GM23338 (cell line): ENCODE results near the gene PRPF6. TPM values are rescaled to one million over a fixed set of nuclear protein-coding genes. Genes with fewer than 3 reads are reported as not detected.

Source experiments
- ATAC-seq: fragments of 200-7000 bp; cut with Tn5 transposase; 3 replicates; pipeline ENCODE4 v1.9.1; 2020
- DNase-seq: peaks from one replicate; pipeline ENCODE4 v3.0.0-alpha.2; 2015; ENCODE audit warnings: low spot score
- H2AFZ ChIP-seq: fragments of 200-600 bp; sonication (generic); 2 replicates; pipeline ENCODE4 v1.8.0; 2016; ENCODE audit warnings: antibody characterized with exemption, mild to moderate bottlenecking, moderate library complexity
- H3F3A ChIP-seq: fragments of 200-600 bp; sonication (generic); replicated peaks from 2 replicates; pipeline ENCODE4 v1.8.0; 2017; ENCODE audit warnings: antibody characterized with exemption, mixed run types, low read depth
- H3K27ac ChIP-seq: fragments of 200-600 bp; sonication (generic); 2 replicates; pipeline ENCODE4 v1.6.1; 2016; ENCODE audit warnings: low read depth
- H3K27me3 ChIP-seq: fragments of 200-600 bp; sonication (generic); 2 replicates; pipeline ENCODE4 v1.8.0; 2016; ENCODE audit warnings: mild to moderate bottlenecking, mixed run types, moderate library complexity; ENCODE audit not compliant: insufficient read depth
- H3K36me3 ChIP-seq: fragments of 200-600 bp; sonication (generic); 2 replicates; pipeline ENCODE4 v1.8.0; 2016; ENCODE audit warnings: mild to moderate bottlenecking; ENCODE audit not compliant: insufficient read depth
- H3K4me1 ChIP-seq: fragments of 200-600 bp; sonication (generic); 2 replicates; pipeline ENCODE4 v1.8.0; 2016; ENCODE audit warnings: mild to moderate bottlenecking, moderate library complexity; ENCODE audit not compliant: insufficient read depth
- H3K4me2 ChIP-seq: fragments of 200-600 bp; sonication (generic); 2 replicates; pipeline ENCODE4 v1.7.1; 2017; ENCODE audit warnings: mixed run types
- H3K4me3 ChIP-seq: fragments of 200-600 bp; sonication (generic); 2 replicates; pipeline ENCODE4 v1.6.1; 2016; ENCODE audit warnings: mixed run types
- H3K79me2 ChIP-seq: fragments of 200-600 bp; sonication (generic); replicated peaks from 2 replicates; pipeline ENCODE4 v1.8.0; 2017; ENCODE audit warnings: mild to moderate bottlenecking; ENCODE audit not compliant: insufficient read depth
- H3K9me2 ChIP-seq: fragments of 200-600 bp; sonication (generic); 2 replicates; pipeline ENCODE4 v1.8.0; 2017; ENCODE audit not compliant: insufficient read depth
- H4K20me1 ChIP-seq: fragments of 200-600 bp; sonication (generic); replicated peaks from 2 replicates; pipeline ENCODE4 v1.8.0; 2017; ENCODE audit warnings: mild to moderate bottlenecking; ENCODE audit not compliant: insufficient read depth
- H3K27ac Mint-ChIP-seq: 2 replicates; pipeline ENCODE4 v1.8.0; 2020; ENCODE audit warnings: inconsistent platforms, mild to moderate bottlenecking, moderate library complexity, mixed read lengths
- H3K27me3 Mint-ChIP-seq: 3 replicates; pipeline ENCODE4 v1.8.0; 2022; ENCODE audit warnings: low read depth, mild to moderate bottlenecking, moderate library complexity, mixed read lengths, inconsistent platforms; ENCODE audit not compliant: insufficient read depth, poor library complexity
- H3K36me3 Mint-ChIP-seq: 3 replicates; pipeline ENCODE4 v1.8.0; 2021; ENCODE audit warnings: low read depth, mild to moderate bottlenecking, inconsistent platforms, moderate library complexity, mixed read lengths
- H3K4me1 Mint-ChIP-seq: 3 replicates; pipeline ENCODE4 v1.8.0; 2020; ENCODE audit warnings: mild to moderate bottlenecking, inconsistent platforms, mixed read lengths
- H3K4me3 Mint-ChIP-seq: 3 replicates; pipeline ENCODE4 v1.8.0; 2021; ENCODE audit warnings: moderate library complexity, mild to moderate bottlenecking, inconsistent platforms, mixed read lengths
- H3K9me3 Mint-ChIP-seq: 3 replicates; pipeline ENCODE4 v1.8.0; 2020; ENCODE audit warnings: moderate library complexity, mild to moderate bottlenecking, inconsistent platforms, mixed read lengths
- CREB1 ChIP-seq: fragments of 250-450 bp; sonication (Bioruptor Pico); IDR thresholded peaks from 2 replicates; pipeline ENCODE4 v1.5.0; 2020; ENCODE audit warnings: low read depth, mild to moderate bottlenecking, moderate library complexity
- CTCF ChIP-seq, 2 experiments: fragments of 200-600 bp in 1 of 2; sonication (generic) in 1 of 2; conservative IDR thresholded peaks; 2 replicates each; pipeline versions ENCODE4 v1.5.1 to v1.6.1; 2016 to 2017; ENCODE audit warnings: antibody characterized with exemption in 2 of 2, low read depth in 2 of 2, mild to moderate bottlenecking in 2 of 2, moderate library complexity in 1 of 2
- EZH2 ChIP-seq: fragments of 200-600 bp; sonication (generic); IDR thresholded peaks from one replicate; pipeline ENCODE4 v1.8.0; 2017; ENCODE audit warnings: antibody characterized with exemption, mild to moderate bottlenecking, low read depth; ENCODE audit not compliant: unreplicated experiment
- EZH2phosphoT487 ChIP-seq: fragments of 200-600 bp; sonication (generic); IDR thresholded peaks from one replicate; pipeline ENCODE4 v1.8.1; 2018; ENCODE audit warnings: antibody characterized with exemption; ENCODE audit not compliant: unreplicated experiment
- JUNB ChIP-seq: IDR thresholded peaks from one replicate; pipeline ENCODE4 v1.6.1; 2016; ENCODE audit warnings: antibody characterized with exemption; ENCODE audit not compliant: unreplicated experiment
- NANOG ChIP-seq: IDR thresholded peaks from 2 replicates; pipeline ENCODE4 v1.6.1; 2016; ENCODE audit warnings: antibody characterized with exemption, borderline replicate concordance
- POLR2AphosphoS5 ChIP-seq: IDR thresholded peaks from 2 replicates; pipeline ENCODE4 v1.6.1; 2016; ENCODE audit warnings: antibody characterized with exemption, low read depth
- REST ChIP-seq: IDR thresholded peaks from one replicate; pipeline ENCODE4 v1.6.1; 2018; ENCODE audit warnings: antibody characterized with exemption; ENCODE audit not compliant: unreplicated experiment
- STAT1 ChIP-seq: IDR thresholded peaks from one replicate; pipeline ENCODE4 v1.6.1; 2016; ENCODE audit warnings: antibody characterized with exemption; ENCODE audit not compliant: unreplicated experiment
- ZNF114 ChIP-seq: fragments of 250-450 bp; sonication (Bioruptor Pico); IDR thresholded peaks from 2 replicates; pipeline ENCODE4 v1.5.0; 2020; ENCODE audit warnings: mild to moderate bottlenecking, moderate library complexity
- ZNF331 ChIP-seq: fragments of 250-450 bp; sonication (Bioruptor Pico); IDR thresholded peaks from 2 replicates; pipeline ENCODE4 v1.5.0; 2020; ENCODE audit warnings: low read depth, mild to moderate bottlenecking, moderate library complexity
- ZNF462 ChIP-seq: fragments of 250-450 bp; sonication (Bioruptor Pico); IDR thresholded peaks from 2 replicates; pipeline ENCODE4 v1.5.0; 2020; ENCODE audit warnings: mild to moderate bottlenecking, moderate library complexity
- polyA plus RNA-seq: library from polyadenylated mRNA; unstranded; fragments of >200 nt; fragmentation: Nextera tagmentation; extraction: Ambion mirVana; gene quantifications from 2 replicates; pipeline ENCODE4 v1.2.1, GENCODE V29; 2016
- total RNA-seq: library from RNA; depleted of rRNA; stranded (reverse); fragments of >200 nt; shearing (Covaris generic); gene quantifications from 2 replicates; pipeline ENCODE4 v1.2.3, GENCODE V29; 2014
- TF ChIP-seq, protein P1 (sequence below): IDR thresholded peaks from 2 replicates; pipeline ENCODE4 v1.6.1; 2016; ENCODE audit warnings: antibody characterized with exemption

The PRPF6 gene
- total and polyA plus RNA-seq, 2 experiments from 2014 or later = 53.8 to 79.9 TPM

GRCh38 chr20:64024141-64024990 lies 43.4 kb downstream of the PRPF6 start:
- no peak overlapping the region for H3K27ac Mint-ChIP-seq
- Histone ChIP-seq H3K4me3 (no peak overlapping the region), H3K27me3 (no peaks in the 10 kb centered on the region), H3K4me2 (no peak overlapping the region), H3K9me2 (no peaks in the 10 kb centered on the region), H3K27ac (no peak overlapping the region), H3F3A (0 out of 2 replicates have a peak, but pooled peaks cover 6% of the 10 kb centered on the region), H3K79me2 (no peaks in the 10 kb centered on the region), H3K36me3 (peaks cover 5% of the 10 kb centered on the region; the same call in 1 of the 2 replicates), H2AFZ (no peak overlapping the region), H3K4me1 (no peaks in the 10 kb centered on the region), H4K20me1 (no peaks in the 10 kb centered on the region)
- H3K27me3 Mint-ChIP-seq = peaks cover 8% of the 10 kb centered on the region
- ATAC-seq (no peak), DNase-seq (no peak)
- H3K4me3 Mint-ChIP-seq = no peak overlapping the region
- TF ChIP-seq POLR2AphosphoS5 = no peak
- no peak for TF ChIP-seq ZNF462 (CRISPR knock-in tag)
- TF ChIP-seq EZH2 = no peak
- TF ChIP-seq CTCF (conservative IDR thresholded peaks at IDR 0.05; ENCODE audit: low read depth in 2 of 2) = no peak
- TF ChIP-seq ZNF114 = no peak
- no peak for TF ChIP-seq NANOG
- TF ChIP-seq, protein P1, sequence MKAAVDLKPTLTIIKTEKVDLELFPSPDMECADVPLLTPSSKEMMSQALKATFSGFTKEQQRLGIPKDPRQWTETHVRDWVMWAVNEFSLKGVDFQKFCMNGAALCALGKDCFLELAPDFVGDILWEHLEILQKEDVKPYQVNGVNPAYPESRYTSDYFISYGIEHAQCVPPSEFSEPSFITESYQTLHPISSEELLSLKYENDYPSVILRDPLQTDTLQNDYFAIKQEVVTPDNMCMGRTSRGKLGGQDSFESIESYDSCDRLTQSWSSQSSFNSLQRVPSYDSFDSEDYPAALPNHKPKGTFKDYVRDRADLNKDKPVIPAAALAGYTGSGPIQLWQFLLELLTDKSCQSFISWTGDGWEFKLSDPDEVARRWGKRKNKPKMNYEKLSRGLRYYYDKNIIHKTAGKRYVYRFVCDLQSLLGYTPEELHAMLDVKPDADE = no peak
- no peak for TF ChIP-seq ZNF331 (CRISPR knock-in tag)
- no peak for TF ChIP-seq EZH2phosphoT487
- no peak for TF ChIP-seq JUNB
- no peak for TF ChIP-seq CREB1 (CRISPR knock-in tag)
- TF ChIP-seq STAT1 = no peak
- no peak for TF ChIP-seq REST
- H3K36me3 Mint-ChIP-seq = peaks cover 80% of the 10 kb centered on the region
- no peaks in the 10 kb centered on the region for H3K9me3 Mint-ChIP-seq
- no peaks in the 10 kb centered on the region; the same call in 2 of the 3 replicates for H3K4me1 Mint-ChIP-seq
